Smooth muscle cell of the brain vasculature (primary cell): ENCODE measurements around the gene MANSC4.
"Not testable (repeated sequence)": the region's sequence is repeated elsewhere in the genome, so short reads cannot be mapped to it uniquely, and the experiment has no call there.

ENCODE experiments used
- DNase-seq: peaks from one replicate; pipeline ENCODE4 v3.0.0-alpha.2; 2012; ENCODE audit warnings: low read depth, low spot score

MANSC4 gene

GRCh38 chr12:27751386-27752047 lies 28.5 kb downstream of the MANSC4 start:
- no peak for DNase-seq

GRCh38 chr12:27747111-27747820 lies 32.8 kb downstream of the MANSC4 start:
- no peak for DNase-seq

GRCh38 chr12:27745734-27746133 lies 34.3 kb downstream of the MANSC4 start:
- not testable (repeated sequence) for DNase-seq

GRCh38 chr12:27743601-27744000 lies 36.4 kb downstream of the MANSC4 start:
- DNase-seq, result no peak

GRCh38 chr12:27734321-27734720 lies 45.7 kb downstream of the MANSC4 start:
- not testable (repeated sequence) for DNase-seq

GRCh38 chr12:27733791-27734190 lies 46.2 kb downstream of the MANSC4 start:
- no peak for DNase-seq

- no peak for DNase-seq
These were observed 46.9 kb downstream of the MANSC4 start for GRCh38 chr12:27733052-27733656.

- DNase-seq, result no peak
These were observed 47.8 kb downstream of the MANSC4 start for GRCh38 chr12:27732281-27732680.

- no peak for DNase-seq
These were observed 49.9 kb downstream of the MANSC4 start for GRCh38 chr12:27730097-27730588.

GRCh38 chr12:27723212-27723611 lies 56.8 kb downstream of the MANSC4 start:
- DNase-seq, result no peak
